H1 (cell line): ENCODE data around the gene TCL1A. TPM values are rescaled to one million over a fixed set of nuclear protein-coding genes. Genes with fewer than 3 reads are reported as not detected.

Experiments
- CTCF ChIA-PET: fragments of 300-600 bp; sonication (Branson Sonifier 250); formaldehyde crosslinking; loops from one replicate; lab custom pipeline; 2021; ENCODE audit not compliant: partially characterized antibody; lab: Charles Lee
- POLR2A ChIA-PET: fragments of 300-600 bp; sonication (Branson Sonifier 250); formaldehyde crosslinking; loops from one replicate; lab custom pipeline; 2021; ENCODE audit warnings: inconsistent platforms; ENCODE audit not compliant: partially characterized antibody; lab: Charles Lee
- DNase-seq, 2 experiments: peaks; one replicate each; pipeline versions ENCODE4 v3.0.0 to v3.0.0-alpha.2; 2010 to 2022; ENCODE audit warnings: low spot score in 2 of 2, low read depth in 1 of 2, mixed read lengths in 1 of 2
- FAIRE-seq: peaks from 2 replicates; lab custom pipeline; 2011; peaks lifted over from hg19 to GRCh38; lab: Jason Lieb, UNC
- H2AFZ ChIP-seq: 2 replicates; pipeline ENCODE4 v1.8.1; 2012; ENCODE audit warnings: low read length, inconsistent platforms
- H2AK5ac ChIP-seq: 2 replicates; pipeline ENCODE4 v1.6.1; 2013; ENCODE audit warnings: low read depth, low read length
- H2BK120ac ChIP-seq: replicated peaks from 2 replicates; pipeline ENCODE3; 2013; ENCODE audit warnings: low read depth, low read length, inconsistent platforms
- H2BK12ac ChIP-seq: 2 replicates; pipeline ENCODE4 v1.6.1; 2013; ENCODE audit warnings: low read depth, low read length
- H2BK15ac ChIP-seq: 2 replicates; pipeline ENCODE4 v1.6.1; 2013; ENCODE audit warnings: low read length
- H2BK20ac ChIP-seq: 2 replicates; pipeline ENCODE4 v1.6.1; 2013; ENCODE audit warnings: low read length
- H2BK5ac ChIP-seq: 2 replicates; pipeline ENCODE4 v1.6.1; 2013; ENCODE audit warnings: low read depth, low read length
- H3K14ac ChIP-seq: 2 replicates; pipeline ENCODE4 v1.6.1; 2013; ENCODE audit warnings: inconsistent platforms; ENCODE audit not compliant: insufficient read length
- H3K18ac ChIP-seq: 2 replicates; pipeline ENCODE4 v1.6.1; 2013; ENCODE audit warnings: low read length; ENCODE audit errors: extremely low read depth
- H3K23ac ChIP-seq: 2 replicates; pipeline ENCODE4 v1.6.1; 2013; ENCODE audit warnings: inconsistent platforms; ENCODE audit not compliant: insufficient read length
- H3K23me2 ChIP-seq: 2 replicates; pipeline ENCODE4 v1.6.1; 2013; ENCODE audit warnings: low read depth, low read length
- H3K27ac ChIP-seq: 2 replicates; pipeline ENCODE4 v1.6.1; 2011; ENCODE audit warnings: low read depth, low read length, inconsistent platforms
- H3K27me3 ChIP-seq, 4 experiments: replicated peaks in 1 of 4; 1 replicate in 1 of 4; 2 replicates in 3 of 4; pipeline versions ENCODE4 v1.6.1 to v1.8.1; 2011 to 2013; ENCODE audit warnings: low read length in 3 of 4, mild to moderate bottlenecking in 3 of 4, inconsistent platforms in 2 of 4, mixed read lengths in 2 of 4, moderate library complexity in 1 of 4; ENCODE audit not compliant: control insufficient read depth in 3 of 4, insufficient read depth in 3 of 4; ENCODE audit errors: extremely low read depth in 1 of 4
- H3K36me3 ChIP-seq, 4 experiments: 2 replicates each; pipeline versions ENCODE4 v1.6.1 to v1.8.1; 2011 to 2013; ENCODE audit warnings: mild to moderate bottlenecking in 4 of 4, low read length in 3 of 4, moderate library complexity in 2 of 4, control low read depth in 1 of 4, inconsistent platforms in 1 of 4; ENCODE audit not compliant: insufficient read depth in 4 of 4, control insufficient read depth in 2 of 4
- H3K4ac ChIP-seq: replicated peaks from 2 replicates; pipeline ENCODE3; 2013; ENCODE audit warnings: low read length, low read depth, mixed read lengths, inconsistent platforms; ENCODE audit not compliant: insufficient read length
- H3K4me1 ChIP-seq, 4 experiments: replicated peaks in 1 of 4; 1 replicate in 1 of 4; 2 replicates in 3 of 4; pipeline versions ENCODE4 v1.6.1 to v1.8.1; 2011 to 2013; ENCODE audit warnings: low read length in 3 of 4, inconsistent platforms in 2 of 4, mixed read lengths in 1 of 4; ENCODE audit not compliant: insufficient read depth in 4 of 4, control insufficient read depth in 3 of 4
- H3K4me2 ChIP-seq, 2 experiments: 2 replicates each; pipeline versions ENCODE4 v1.6.1 to v1.8.1; 2011 to 2013; ENCODE audit warnings: low read depth in 2 of 2, low read length in 2 of 2, control low read depth in 1 of 2, inconsistent platforms in 1 of 2, mild to moderate bottlenecking in 1 of 2; ENCODE audit not compliant: insufficient read depth in 1 of 2
- H3K4me3 ChIP-seq, 4 experiments: fragments of 200-600, 300-600 bp in 1 of 4; sonication (generic), shearing (Covaris generic), sonication (Bioruptor Twin) in 1 of 4; 2 replicates each; pipeline versions ENCODE4 v1.5.1 to v1.8.1; 2011 to 2016; ENCODE audit warnings: low read length in 4 of 4, low read depth in 3 of 4, control low read depth in 2 of 4, inconsistent platforms in 2 of 4, mild to moderate bottlenecking in 2 of 4, mixed read lengths in 1 of 4, moderate library complexity in 1 of 4; ENCODE audit not compliant: insufficient read depth in 2 of 4; ENCODE audit errors: extremely low read depth in 1 of 4
- H3K56ac ChIP-seq: replicated peaks from 2 replicates; pipeline ENCODE3; 2013; ENCODE audit warnings: low read depth, mild to moderate bottlenecking, mixed read lengths, low read length, inconsistent platforms; ENCODE audit not compliant: insufficient read length
- H3K79me1 ChIP-seq: 2 replicates; pipeline ENCODE4 v1.6.1; 2013; ENCODE audit warnings: low read depth, low read length, control low read depth
- H3K79me2 ChIP-seq, 2 experiments: 2 replicates each; pipeline versions ENCODE4 v1.6.1 to v1.8.1; 2012 to 2013; ENCODE audit warnings: low read length in 2 of 2, mild to moderate bottlenecking in 2 of 2, inconsistent platforms in 1 of 2; ENCODE audit not compliant: insufficient read depth in 2 of 2, control insufficient read depth in 1 of 2
- H3K9ac ChIP-seq, 4 experiments: replicated peaks in 1 of 4; 1 replicate in 1 of 4; 2 replicates in 3 of 4; pipeline versions ENCODE4 v1.6.1 to v1.8.1; 2011 to 2013; ENCODE audit warnings: low read depth in 3 of 4, low read length in 3 of 4, control low read depth in 2 of 4, mild to moderate bottlenecking in 2 of 4, moderate library complexity in 2 of 4, inconsistent platforms in 1 of 4; ENCODE audit errors: extremely low read depth in 1 of 4
- H3K9me3 ChIP-seq, 2 experiments: 2 replicates each; pipeline versions ENCODE4 v1.6.1 to v1.8.1; 2012 to 2013; ENCODE audit warnings: mild to moderate bottlenecking in 2 of 2, moderate library complexity in 2 of 2, control low read depth in 1 of 2, inconsistent platforms in 1 of 2, low read depth in 1 of 2, low read length in 1 of 2, mixed read lengths in 1 of 2; ENCODE audit not compliant: insufficient read depth in 2 of 2
- H4K20me1 ChIP-seq, 2 experiments: replicated peaks in 1 of 2; 2 replicates each; pipeline versions ENCODE3 to v1.8.1; 2011 to 2013; ENCODE audit warnings: inconsistent platforms in 2 of 2, low read length in 2 of 2, mild to moderate bottlenecking in 1 of 2; ENCODE audit not compliant: insufficient read depth in 2 of 2, control insufficient read depth in 1 of 2
- H4K5ac ChIP-seq: 2 replicates; pipeline ENCODE4 v1.6.1; 2013; ENCODE audit warnings: low read length, low read depth, mixed read lengths, inconsistent platforms; ENCODE audit not compliant: insufficient read length
- H4K8ac ChIP-seq: 2 replicates; pipeline ENCODE4 v1.8.0; 2013; ENCODE audit warnings: mild to moderate bottlenecking, moderate library complexity, low read length, inconsistent platforms; ENCODE audit not compliant: insufficient read depth; ENCODE audit errors: extremely low read depth
- H4K91ac ChIP-seq: replicated peaks from 2 replicates; pipeline ENCODE3; 2013; ENCODE audit warnings: low read length, mixed read lengths, inconsistent platforms; ENCODE audit not compliant: insufficient read length
- ZNF274 ChIP-seq: IDR thresholded peaks from 2 replicates; pipeline ENCODE4 v1.7.0; 2012; ENCODE audit warnings: low read length, borderline replicate concordance; ENCODE audit errors: extremely low read depth
- WGBS, 2 experiments: shearing (Covaris generic) in 1 of 2; methylation state at CpG; one replicate each; pipeline versions ENCODE4 v1.1.6 to v1.1.7; 2013 to 2015; ENCODE audit warnings: low lambda C conversion rate in 2 of 2, mixed read lengths in 2 of 2, inconsistent platforms in 1 of 2, low coverage in 1 of 2, missing lambda C conversion rate in 1 of 2; ENCODE audit not compliant: insufficient replicate concordance in 2 of 2, insufficient coverage in 1 of 2, insufficient read length in 1 of 2; ENCODE audit errors: extremely low coverage in 1 of 2, missing lambda C conversion rate in 1 of 2; 5-methylcytosine and 5-hydroxymethylcytosine counted together
- polyA plus RNA-seq, 7 experiments: library from polyadenylated mRNA; depleted of rRNA in 3 of 7; stranded (reverse) in 5 of 7; unstranded in 2 of 7; fragments of >200 nt in 5 of 7; fragments of 200-250 nt in 2 of 7; gene quantifications; 1 replicate in 5 of 7; 2 replicates in 1 of 7; 4 replicates in 1 of 7; pipeline versions ENCODE4 v1.2.1 to v1.2.3, GENCODE V29; 2011 to 2013; ENCODE audit warnings: missing spikeins in 2 of 7, mixed read lengths in 2 of 7
- total RNA-seq: library from RNA; stranded (reverse); fragmentation: NEBNext Ultra II Directional; extraction: Animal tissue kit (Norgen Biotek cat#: 25700); gene quantifications from 2 replicates; pipeline ENCODE4 v1.2.1, GENCODE V29; 2021

Gene TCL1A
- total and polyA plus RNA-seq, 2 of the 8 experiments (the other 6 are each of a cell fraction or from before 2014, with no cell fraction given): 0.35 to 7.6 TPM

DNA sequence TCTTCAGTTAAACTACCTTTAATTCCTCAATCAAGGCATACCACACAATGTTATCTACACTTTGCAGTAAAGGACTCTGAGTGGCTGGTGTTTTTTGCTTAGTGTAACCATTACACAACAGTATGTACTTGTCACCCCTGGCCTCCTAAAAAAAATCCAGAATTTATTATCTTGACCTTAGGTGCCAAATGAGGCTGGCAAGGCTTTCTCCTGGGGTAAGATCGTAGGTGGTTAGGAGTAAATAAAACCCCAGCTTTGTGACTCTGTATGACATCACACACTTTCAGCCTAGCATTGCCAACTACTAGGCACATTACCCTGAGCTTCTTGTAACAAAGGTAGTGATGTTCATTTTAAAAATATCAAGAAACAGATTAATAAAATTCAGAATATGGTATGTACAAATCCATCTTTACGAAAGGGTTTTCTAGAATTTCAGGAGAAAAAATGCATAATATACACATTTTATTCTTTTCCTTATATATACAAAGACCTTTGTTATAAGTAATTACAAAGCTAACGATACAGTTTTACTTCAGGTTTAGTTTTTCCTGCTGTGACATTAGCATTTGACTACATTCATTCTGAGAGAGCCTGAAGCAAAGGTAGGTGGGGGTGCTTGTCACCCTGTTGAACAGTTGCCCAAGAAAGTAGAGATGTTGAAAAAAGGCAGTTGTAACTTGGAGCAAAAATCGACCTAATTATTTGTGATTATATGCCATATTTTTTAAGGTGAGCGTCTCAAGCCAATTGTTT lies 13.5 kb downstream of the TCL1A start:
- Histone ChIP-seq H2BK20ac (no peak overlapping the region), H3K36me3 (no peaks in the 10 kb centered on the region), H2AK5ac (no peak overlapping the region), H3K23ac (no peak overlapping the region), H3K4me2 (peak overlapping the region; percentile 40 to 50; a peak in 2 of 4 replicates), H2BK5ac (no peak overlapping the region), H3K14ac (no peak overlapping the region), H2BK12ac (no peak overlapping the region), H3K4ac (no peak overlapping the region), H4K5ac (no peak overlapping the region), H3K23me2 (no peaks in the 10 kb centered on the region), H3K9ac (no peak overlapping the region), H4K91ac (no peak overlapping the region), H4K20me1 (peaks cover 1 to 3% of the 10 kb centered on the region in 2 experiments), H3K27me3 (peaks cover 30 to 79% (median 63%) of the 10 kb centered on the region in 4 experiments), H3K4me3 (peak overlapping the region in 1 of 4 experiments; percentile 39; a peak in 1 of 8 replicates), H2BK120ac (no peak overlapping the region), H2AFZ (no peak overlapping the region), H4K8ac (no peak overlapping the region), H3K4me1 (peaks cover 4 to 17% (median 13%) of the 10 kb centered on the region in 4 experiments), H3K56ac (no peak overlapping the region), H2BK15ac (no peak overlapping the region), H3K18ac (no peak overlapping the region), H3K79me2 (no peaks in the 10 kb centered on the region), H3K79me1 (no peaks in the 10 kb centered on the region), H3K9me3 (no peaks in the 10 kb centered on the region), H3K27ac (no peak overlapping the region)
- POLR2A ChIA-PET: no interaction called here
- FAIRE-seq (peak; percentile 89), DNase-seq (no peak)
- WGBS, 2 experiments: 2% methylated on average over 5 of the region's 5 CpGs; no CpG with 5 or more reads in 1 of the 2 experiments
- CTCF ChIA-PET: interaction anchor here (0.8 to 2.8 kb wide), 8 partner anchors 10 to 136 kb away, joined by 3 to 13 read pairs (median 4); no protein-coding TSS in a partner anchor
- no peak for TF ChIP-seq ZNF274
